ENCODE measurements around the gene PPP1R7. TPM values are rescaled to one million over a fixed set of nuclear protein-coding genes. Genes with fewer than 3 reads are reported as not detected.
A peak's percentile ranks its signal among the peaks of the same experiment; 100 is the strongest.

Gene PPP1R7
- total and polyA plus RNA-seq, 2 experiments from 2014 or later: 53.1 to 107 TPM

DNA sequence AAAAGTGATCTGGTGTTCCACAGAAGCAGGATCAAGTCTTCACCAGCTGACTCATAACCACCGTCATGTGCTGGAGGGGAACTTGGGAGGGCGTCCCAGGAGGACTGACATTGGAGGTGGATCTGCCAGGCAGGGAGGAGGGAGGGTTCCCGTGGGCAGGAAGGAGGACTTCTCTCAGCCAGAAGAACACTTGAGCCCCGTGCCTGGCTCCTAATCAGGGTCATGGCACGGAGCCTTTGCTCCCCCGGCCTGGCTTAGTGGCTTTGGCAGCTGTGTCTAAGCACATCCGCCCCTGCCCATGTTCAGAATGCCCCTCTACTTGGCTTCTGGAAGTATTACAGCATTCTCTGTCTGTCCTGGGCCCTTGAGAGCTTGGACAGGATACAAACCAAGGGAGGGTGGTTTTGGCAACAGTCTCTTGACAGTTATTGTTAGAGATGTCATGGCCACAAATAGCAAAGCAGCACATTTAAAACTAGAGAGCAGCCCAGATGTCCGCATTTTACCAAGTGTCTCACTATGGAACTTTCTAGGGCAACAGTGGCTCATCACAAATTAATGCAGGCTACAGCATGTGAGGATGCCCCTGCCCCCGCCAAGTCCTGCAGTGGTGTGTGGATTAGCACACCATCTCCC is 11.5 kb downstream of the PPP1R7 start:
- DNase-seq: peak; percentile 93
- H3K4me3 ChIP-seq: no peak overlapping the region
- no peaks in the 10 kb centered on the region for H3K9me3 ChIP-seq (ENCODE audit: low read depth)
- H3K27me3 ChIP-seq (replicated peaks; ENCODE audit: insufficient read depth): no peaks in the 10 kb centered on the region
- H3K4me1 ChIP-seq (ENCODE audit: insufficient read depth): peaks cover 27% of the 10 kb centered on the region
- H3K36me3 ChIP-seq (ENCODE audit: low read depth): peaks cover 6% of the 10 kb centered on the region; the same call in 1 of the 2 replicates
- TF ChIP-seq EZH2 (IDR thresholded peaks at IDR 0.05; ENCODE audit: insufficient read depth, poor library complexity, severe bottlenecking) (no peak), EZH2phosphoT487 (IDR thresholded peaks at IDR 0.05; ENCODE audit: insufficient read depth, low read depth) (no peak)
- no peak overlapping the region for H2AFZ ChIP-seq
- peak overlapping the region; percentile 74 for H3K27ac ChIP-seq
- peak overlapping the region; percentile 46 for H3K4me2 ChIP-seq (ENCODE audit: unreplicated experiment)
- H3K9ac ChIP-seq: peak overlapping the region; percentile 36; the same call in 1 of the 2 replicates
- H4K20me1 ChIP-seq (ENCODE audit: insufficient read depth): no peaks in the 10 kb centered on the region
- H3K79me2 ChIP-seq (ENCODE audit: insufficient read depth): no peaks in the 10 kb centered on the region
- no peaks in the 10 kb centered on the region for H3K9me2 ChIP-seq (ENCODE audit: insufficient read depth)
- H3F3A ChIP-seq (ENCODE audit: insufficient read depth): peaks cover 34% of the 10 kb centered on the region
- in situ Hi-C loops (cut with MboI): no loop called here
- 2 to 8% methylated on average over 9 of the region's 9 CpGs for WGBS, 2 experiments (ENCODE audit: low coverage in 1 of 2, low lambda C conversion rate in 2 of 2, missing lambda C conversion rate in 2 of 2)

DNA sequence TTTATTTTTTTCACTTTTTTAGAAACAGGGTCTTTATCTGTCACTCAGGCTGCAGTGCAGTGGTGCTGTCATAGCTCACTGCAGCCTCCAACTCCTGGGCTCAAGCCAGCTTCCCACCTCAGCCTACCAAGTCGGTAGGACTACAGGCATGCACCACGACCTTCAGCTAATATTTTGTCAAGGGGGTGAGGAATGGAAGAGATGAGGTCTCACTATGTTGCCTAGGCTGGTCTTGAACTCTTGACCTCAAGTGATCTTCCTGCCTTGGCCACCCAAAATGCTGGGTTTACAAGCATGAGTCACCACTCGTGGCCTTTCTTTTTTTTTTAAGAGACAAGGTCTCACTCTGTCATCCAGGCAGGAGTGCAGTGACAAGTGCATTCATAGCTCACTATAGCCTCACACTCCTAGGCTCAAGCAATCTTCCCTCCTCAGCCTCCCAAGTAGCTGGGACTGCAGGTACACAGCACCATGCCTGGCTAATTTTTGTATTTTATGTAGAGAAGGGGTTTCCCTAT is 13.4 kb downstream of the PPP1R7 start:
- no peak overlapping the region for H2AFZ ChIP-seq
- H3K79me2 ChIP-seq (ENCODE audit: insufficient read depth): no peaks in the 10 kb centered on the region
- in situ Hi-C loops (cut with MboI): no loop called here
- H3F3A ChIP-seq (ENCODE audit: insufficient read depth): peaks cover 23% of the 10 kb centered on the region
- no peak overlapping the region for H3K4me2 ChIP-seq (ENCODE audit: unreplicated experiment)
- DNase-seq: no peak
- TF ChIP-seq EZH2phosphoT487 (IDR thresholded peaks at IDR 0.05; ENCODE audit: insufficient read depth, low read depth) (no peak), EZH2 (IDR thresholded peaks at IDR 0.05; ENCODE audit: insufficient read depth, poor library complexity, severe bottlenecking) (no peak)
- 54 to 66% methylated on average over 3 of the region's 3 CpGs for WGBS, 2 experiments (ENCODE audit: low coverage in 1 of 2, low lambda C conversion rate in 2 of 2, missing lambda C conversion rate in 2 of 2)
- H3K9me2 ChIP-seq (ENCODE audit: insufficient read depth): no peaks in the 10 kb centered on the region
- H3K9me3 ChIP-seq (ENCODE audit: low read depth): no peaks in the 10 kb centered on the region
- H3K27ac ChIP-seq: no peak overlapping the region
- peaks cover 10% of the 10 kb centered on the region for H3K36me3 ChIP-seq (ENCODE audit: low read depth)
- no peak overlapping the region for H3K9ac ChIP-seq
- H3K27me3 ChIP-seq (replicated peaks; ENCODE audit: insufficient read depth): no peaks in the 10 kb centered on the region
- no peaks in the 10 kb centered on the region for H4K20me1 ChIP-seq (ENCODE audit: insufficient read depth)
- H3K4me1 ChIP-seq (ENCODE audit: insufficient read depth): peaks cover 18% of the 10 kb centered on the region
- H3K4me3 ChIP-seq: no peak overlapping the region

GRCh38 chr2:241168366-241168765 is 18.1 kb downstream of the PPP1R7 start:
- H3K4me3 ChIP-seq: no peak overlapping the region
- TF ChIP-seq EZH2 (IDR thresholded peaks at IDR 0.05; ENCODE audit: insufficient read depth, poor library complexity, severe bottlenecking) (no peak), EZH2phosphoT487 (IDR thresholded peaks at IDR 0.05; ENCODE audit: insufficient read depth, low read depth) (no peak)
- DNase-seq: no peak
- no peak overlapping the region for H3K27ac ChIP-seq
- no peaks in the 10 kb centered on the region for H3K9me3 ChIP-seq (ENCODE audit: low read depth)
- no peaks in the 10 kb centered on the region for H3K79me2 ChIP-seq (ENCODE audit: insufficient read depth)
- no peak overlapping the region for H3K9ac ChIP-seq
- in situ Hi-C loops (cut with MboI): no loop called here
- no peaks in the 10 kb centered on the region for H3K4me1 ChIP-seq (ENCODE audit: insufficient read depth)
- 0 out of 2 replicates have a peak, but pooled peaks cover 6% of the 10 kb centered on the region for H3F3A ChIP-seq (ENCODE audit: insufficient read depth)
- peaks cover 39% of the 10 kb centered on the region for H3K36me3 ChIP-seq (ENCODE audit: low read depth)
- H3K4me2 ChIP-seq (ENCODE audit: unreplicated experiment): no peak overlapping the region
- WGBS, 2 experiments (ENCODE audit: low coverage in 1 of 2, low lambda C conversion rate in 2 of 2, missing lambda C conversion rate in 2 of 2): 95 to 96% methylated on average over 15 of the region's 15 CpGs
- no peak overlapping the region for H2AFZ ChIP-seq
- no peaks in the 10 kb centered on the region for H4K20me1 ChIP-seq (ENCODE audit: insufficient read depth)
- no peaks in the 10 kb centered on the region for H3K9me2 ChIP-seq (ENCODE audit: insufficient read depth)
- no peaks in the 10 kb centered on the region for H3K27me3 ChIP-seq (replicated peaks; ENCODE audit: insufficient read depth)

DNA sequence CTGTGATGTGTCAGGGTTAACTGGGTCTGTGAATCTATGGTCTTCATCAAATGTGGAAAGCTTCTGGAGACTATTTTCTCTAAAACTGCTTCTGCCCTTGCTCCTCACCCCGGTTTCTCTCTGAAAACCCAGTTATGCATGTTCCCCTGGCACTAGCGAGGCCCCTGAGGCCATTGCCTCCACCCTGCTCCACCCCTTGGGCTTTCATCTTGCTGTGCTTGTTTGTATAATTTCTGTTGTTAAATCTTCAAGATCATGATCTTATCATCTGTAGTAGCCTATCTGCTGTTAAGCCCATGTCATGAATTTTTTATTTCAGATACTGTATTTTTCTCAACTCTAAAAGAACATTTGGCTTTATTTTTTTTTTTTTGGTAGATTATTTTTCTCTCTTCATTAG is 23.3 kb downstream of the PPP1R7 start:
- no peak for DNase-seq

More for the DNA sequence above, 23.3 kb downstream of the PPP1R7 start:
- TF ChIP-seq EZH2phosphoT487 (IDR thresholded peaks at IDR 0.05; ENCODE audit: insufficient read depth, low read depth) (no peak), EZH2 (IDR thresholded peaks at IDR 0.05; ENCODE audit: insufficient read depth, poor library complexity, severe bottlenecking) (no peak)
- Histone ChIP-seq H3K4me1 (ENCODE audit: insufficient read depth) (no peaks in the 10 kb centered on the region), H3K4me3 (no peak overlapping the region), H3K27me3 (replicated peaks; ENCODE audit: insufficient read depth) (no peaks in the 10 kb centered on the region), H3K27ac (no peak overlapping the region), H3K9me2 (ENCODE audit: insufficient read depth) (no peaks in the 10 kb centered on the region), H3K79me2 (ENCODE audit: insufficient read depth) (no peaks in the 10 kb centered on the region), H3F3A (ENCODE audit: insufficient read depth) (0 out of 2 replicates have a peak, but pooled peaks cover 6% of the 10 kb centered on the region), H3K36me3 (ENCODE audit: low read depth) (peaks cover 29% of the 10 kb centered on the region), H3K9ac (no peak overlapping the region), H4K20me1 (ENCODE audit: insufficient read depth) (no peaks in the 10 kb centered on the region), H3K9me3 (ENCODE audit: low read depth) (no peaks in the 10 kb centered on the region), H3K4me2 (ENCODE audit: unreplicated experiment) (no peak overlapping the region), H2AFZ (no peak overlapping the region)
- in situ Hi-C loops (cut with MboI): no loop called here
- 49 to 57% methylated on average over 2 of the region's 2 CpGs for WGBS, 2 experiments (ENCODE audit: low coverage in 1 of 2, low lambda C conversion rate in 2 of 2, missing lambda C conversion rate in 2 of 2)

Measured in GM23248 (cell line).